Esophagus muscularis mucosa (tissue), 3 donors: ENCODE measurements around the gene DNAJC16.

Source experiments
- POLR2A ChIP-seq: fragments of 450-650 bp; IDR thresholded peaks from one replicate; pipeline ENCODE4 v1.6.1; 2017; ENCODE audit warnings: antibody characterized with exemption, moderate library complexity, mild to moderate bottlenecking, low read depth
- POLR2AphosphoS5 ChIP-seq, 2 donors: sonication (generic); formaldehyde crosslinking; IDR thresholded peaks; one replicate each; pipeline ENCODE4 v1.6.1; 2017; ENCODE audit warnings: antibody characterized with exemption in 2 of 2
- TF ChIP-seq, protein P1 (sequence below), 3 experiments: fragments of 200-600 bp in 2 of 3; fragments of 450-650 bp in 1 of 3; sonication (generic) in 2 of 3; IDR thresholded peaks; one replicate each; pipeline ENCODE4 v1.5.1; 2017 to 2019; ENCODE audit warnings: antibody characterized with exemption in 3 of 3, mild to moderate bottlenecking in 2 of 3, moderate library complexity in 1 of 3

- TF ChIP-seq, protein P1, sequence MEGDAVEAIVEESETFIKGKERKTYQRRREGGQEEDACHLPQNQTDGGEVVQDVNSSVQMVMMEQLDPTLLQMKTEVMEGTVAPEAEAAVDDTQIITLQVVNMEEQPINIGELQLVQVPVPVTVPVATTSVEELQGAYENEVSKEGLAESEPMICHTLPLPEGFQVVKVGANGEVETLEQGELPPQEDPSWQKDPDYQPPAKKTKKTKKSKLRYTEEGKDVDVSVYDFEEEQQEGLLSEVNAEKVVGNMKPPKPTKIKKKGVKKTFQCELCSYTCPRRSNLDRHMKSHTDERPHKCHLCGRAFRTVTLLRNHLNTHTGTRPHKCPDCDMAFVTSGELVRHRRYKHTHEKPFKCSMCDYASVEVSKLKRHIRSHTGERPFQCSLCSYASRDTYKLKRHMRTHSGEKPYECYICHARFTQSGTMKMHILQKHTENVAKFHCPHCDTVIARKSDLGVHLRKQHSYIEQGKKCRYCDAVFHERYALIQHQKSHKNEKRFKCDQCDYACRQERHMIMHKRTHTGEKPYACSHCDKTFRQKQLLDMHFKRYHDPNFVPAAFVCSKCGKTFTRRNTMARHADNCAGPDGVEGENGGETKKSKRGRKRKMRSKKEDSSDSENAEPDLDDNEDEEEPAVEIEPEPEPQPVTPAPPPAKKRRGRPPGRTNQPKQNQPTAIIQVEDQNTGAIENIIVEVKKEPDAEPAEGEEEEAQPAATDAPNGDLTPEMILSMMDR (IDR thresholded peaks at IDR 0.05): no peak
- TF ChIP-seq POLR2A (no peak), POLR2AphosphoS5 (IDR thresholded peaks at IDR 0.05) (no peak)
Measured at GRCh38 chr1:15513192-15513591, 13.5 kb upstream of the DNAJC16 start.
